Fibroblast of villous mesenchyme (primary cell): Measurements from ENCODE around the gene NOP9. TPM values are rescaled to one million over a fixed set of nuclear protein-coding genes. Genes with fewer than 3 reads are reported as not detected.

Experiments
- DNase-seq: peaks from one replicate; pipeline ENCODE4 v3.0.0-alpha.2; 2010; ENCODE audit warnings: low read depth
- H3K4me3 ChIP-seq: 2 replicates; pipeline ENCODE4 v1.5.1; 2011; ENCODE audit warnings: low read depth, mild to moderate bottlenecking, low read length
- CTCF ChIP-seq: IDR thresholded peaks from 2 replicates; pipeline ENCODE4 v1.5.1; 2012; ENCODE audit warnings: low read depth, mild to moderate bottlenecking, low read length; ENCODE audit not compliant: insufficient read depth
- total RNA-seq: library from RNA; depleted of rRNA; stranded (reverse); fragments of >200 nt; gene quantifications from 2 replicates; pipeline ENCODE4 v1.2.3, GENCODE V29; 2012

The NOP9 gene
- 24.5 and 29.4 TPM in 2 replicates for total RNA-seq

- peak; percentile 92 for DNase-seq
- TF ChIP-seq CTCF, result no peak
- peak within 1 kb of the TSS; percentile 96 for H3K4me3 ChIP-seq
Measured at GRCh38 chr14:24299255-24300191, at the start of gene NOP9, which contains the start of gene DHRS1. TSS of gene NOP9 (plus strand) at chr14:24299850. CDS start at chr14:24299955, 105 bp downstream. TSS of gene DHRS1 (minus strand) at chr14:24299780. CDS start at chr14:24299106, 674 bp downstream.

GRCh38 chr14:24250354-24250753 lies 49.3 kb upstream of the NOP9 start:
- no peak for DNase-seq
- TF ChIP-seq CTCF, result no peak
- H3K4me3 ChIP-seq, result no peak overlapping the region

GRCh38 chr14:24251880-24252288 lies 47.8 kb upstream of the NOP9 start:
- TF ChIP-seq CTCF, result no peak
- no peak overlapping the region for H3K4me3 ChIP-seq
- no peak for DNase-seq

- no peak for DNase-seq
- H3K4me3 ChIP-seq, result no peak overlapping the region
- no peak for TF ChIP-seq CTCF
Measured at GRCh38 chr14:24252289-24253124, 47.1 kb upstream of the NOP9 start.

GRCh38 chr14:24253936-24254335 lies 45.7 kb upstream of the NOP9 start:
- no peak for TF ChIP-seq CTCF
- no peak for DNase-seq
- no peak overlapping the region for H3K4me3 ChIP-seq

GRCh38 chr14:24254630-24255392 lies 44.8 kb upstream of the NOP9 start:
- no peak for TF ChIP-seq CTCF
- DNase-seq, result no peak
- H3K4me3 ChIP-seq, result no peak overlapping the region
